Measurements from ENCODE around the gene TMEM30B.
"Not testable (repeated sequence)": the region's sequence is repeated elsewhere in the genome, so short reads cannot be mapped to it uniquely, and the experiment has no call there.

Gene TMEM30B

DNA sequence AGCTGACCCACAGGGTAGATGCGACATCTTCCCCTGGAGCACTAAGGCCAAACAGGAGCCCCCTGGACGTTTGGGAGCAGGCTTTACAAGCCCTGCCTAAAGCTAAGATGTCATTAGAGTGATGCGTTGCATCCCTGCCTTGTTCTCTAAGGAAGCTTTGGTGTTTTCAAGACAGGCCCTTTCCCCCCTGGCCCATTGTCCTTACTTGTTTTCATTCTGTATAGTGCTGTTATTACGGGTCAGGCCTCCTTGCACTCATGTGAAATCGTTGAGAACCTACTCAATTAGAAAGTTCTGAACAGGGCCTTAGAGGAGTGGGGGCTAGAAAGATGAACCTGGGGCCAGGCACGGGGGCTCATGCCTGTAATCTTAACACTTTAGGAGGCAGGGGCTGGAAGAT is 38.6 kb upstream of the TMEM30B start:
- TF ChIP-seq YY1 (IDR thresholded peaks at IDR 0.05; ENCODE audit: insufficient read depth, insufficient read length), result no peak
- TF ChIP-seq SUZ12 (IDR thresholded peaks at IDR 0.05; ENCODE audit: extremely low read depth, insufficient read depth, insufficient read length), result no peak
- no peak for TF ChIP-seq ZNF274 (IDR thresholded peaks at IDR 0.05; ENCODE audit: low read depth, low read length)
- H3K9me3 ChIP-seq (ENCODE audit: insufficient read depth, low read length), result no peaks in the 10 kb centered on the region
- DNase-seq (ENCODE audit: low read depth, low spot score), result no peak
- H3K36me3 ChIP-seq (ENCODE audit: insufficient read depth, insufficient read length, low read length), result no peaks in the 10 kb centered on the region
- H3K9ac ChIP-seq (ENCODE audit: insufficient read length, low read depth), result no peak overlapping the region
- H3K4me3 ChIP-seq (ENCODE audit: insufficient read length, low read depth), result no peak overlapping the region
- H3K27me3 ChIP-seq (ENCODE audit: insufficient read depth, insufficient read length), result peaks cover 19% of the 10 kb centered on the region
- peaks cover 6% of the 10 kb centered on the region for H3K4me1 ChIP-seq (ENCODE audit: insufficient read depth, insufficient read length)

DNA sequence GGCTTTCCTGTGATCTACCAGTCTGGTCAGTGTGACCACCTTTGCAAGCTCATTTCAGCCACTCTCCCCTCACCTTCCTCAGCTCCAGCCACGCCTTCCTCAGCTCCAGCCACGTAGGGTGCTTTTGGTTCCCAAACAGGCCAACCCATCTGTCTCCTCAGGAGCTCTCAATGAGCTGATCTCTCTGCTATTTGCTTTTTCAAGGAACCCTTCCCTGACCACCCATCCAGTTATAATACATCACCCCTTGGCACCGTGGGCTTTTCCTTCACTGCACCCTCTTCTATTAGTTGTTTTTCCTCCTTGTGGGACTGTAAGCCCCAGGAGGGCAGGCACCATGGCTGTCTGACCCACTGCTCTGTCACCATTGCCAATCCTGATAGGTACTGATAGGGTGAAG is 37.9 kb upstream of the TMEM30B start:
- Histone ChIP-seq H3K27me3 (ENCODE audit: insufficient read depth, insufficient read length) (peaks cover 19% of the 10 kb centered on the region), H3K9me3 (ENCODE audit: insufficient read depth, low read length) (no peaks in the 10 kb centered on the region), H3K4me1 (ENCODE audit: insufficient read depth, insufficient read length) (peaks cover 6% of the 10 kb centered on the region), H3K36me3 (ENCODE audit: insufficient read depth, insufficient read length, low read length) (no peaks in the 10 kb centered on the region), H3K9ac (ENCODE audit: insufficient read length, low read depth) (no peak overlapping the region), H3K4me3 (ENCODE audit: insufficient read length, low read depth) (no peak overlapping the region)
- no peak for DNase-seq (ENCODE audit: low read depth, low spot score)
- TF ChIP-seq YY1 (IDR thresholded peaks at IDR 0.05; ENCODE audit: insufficient read depth, insufficient read length) (no peak), ZNF274 (IDR thresholded peaks at IDR 0.05; ENCODE audit: low read depth, low read length) (no peak), SUZ12 (IDR thresholded peaks at IDR 0.05; ENCODE audit: extremely low read depth, insufficient read depth, insufficient read length) (no peak)

DNA sequence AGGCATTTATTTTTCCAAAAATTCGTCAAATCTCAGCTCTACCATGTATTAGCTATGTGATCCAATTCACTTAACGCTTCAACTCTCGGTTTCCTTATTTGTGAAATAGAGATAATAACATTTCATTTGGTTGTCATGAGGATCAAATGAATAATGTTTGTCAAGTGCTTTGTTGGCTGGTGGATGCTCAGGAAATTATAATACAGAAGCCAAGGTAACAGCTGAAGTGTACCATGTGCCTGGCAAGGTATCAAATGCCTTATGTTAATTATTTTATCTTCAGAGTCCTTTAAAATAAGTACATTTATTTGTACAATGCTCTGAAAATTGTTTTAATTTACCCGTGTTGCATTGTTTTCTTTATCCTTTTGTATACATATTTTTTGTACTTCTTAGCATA is 34.2 kb upstream of the TMEM30B start:
- TF ChIP-seq YY1 (IDR thresholded peaks at IDR 0.05; ENCODE audit: insufficient read depth, insufficient read length) (no peak), SUZ12 (IDR thresholded peaks at IDR 0.05; ENCODE audit: extremely low read depth, insufficient read depth, insufficient read length) (no peak), ZNF274 (IDR thresholded peaks at IDR 0.05; ENCODE audit: low read depth, low read length) (no peak)
- Histone ChIP-seq H3K9ac (ENCODE audit: insufficient read length, low read depth) (no peak overlapping the region), H3K36me3 (ENCODE audit: insufficient read depth, insufficient read length, low read length) (no peaks in the 10 kb centered on the region), H3K27me3 (ENCODE audit: insufficient read depth, insufficient read length) (no peaks in the 10 kb centered on the region), H3K9me3 (ENCODE audit: insufficient read depth, low read length) (peaks cover 11% of the 10 kb centered on the region), H3K4me3 (ENCODE audit: insufficient read length, low read depth) (no peak overlapping the region), H3K4me1 (ENCODE audit: insufficient read depth, insufficient read length) (no peaks in the 10 kb centered on the region)
- DNase-seq (ENCODE audit: low read depth, low spot score), result no peak

DNA sequence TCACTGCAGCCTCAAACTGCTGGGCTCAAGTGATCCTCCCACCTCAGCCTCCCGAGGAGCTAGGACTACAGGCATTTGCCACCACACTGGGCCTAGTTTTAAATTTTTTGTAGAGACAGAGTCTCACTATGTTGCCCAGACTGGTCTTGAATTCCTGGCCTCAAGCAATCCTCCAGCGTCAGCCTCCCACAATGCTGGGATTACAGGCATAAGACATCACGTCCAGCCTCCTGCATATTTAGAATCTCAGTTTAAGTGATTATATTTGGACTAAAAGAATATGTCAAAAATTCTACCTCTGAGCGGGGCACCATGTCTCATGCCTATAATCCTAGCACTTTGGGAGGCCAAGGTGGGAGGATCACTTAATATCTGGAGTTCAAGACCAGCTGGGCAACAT is 27.6 kb upstream of the TMEM30B start:
- not testable (repeated sequence) for H3K27me3 ChIP-seq (ENCODE audit: insufficient read depth, insufficient read length); DNase-seq (ENCODE audit: low read depth, low spot score); H3K36me3 ChIP-seq (ENCODE audit: insufficient read depth, insufficient read length, low read length); H3K4me3 ChIP-seq (ENCODE audit: insufficient read length, low read depth); H3K4me1 ChIP-seq (ENCODE audit: insufficient read depth, insufficient read length); H3K9ac ChIP-seq (ENCODE audit: insufficient read length, low read depth)
- peaks cover 25% of the 10 kb centered on the region for H3K9me3 ChIP-seq (ENCODE audit: insufficient read depth, low read length)

DNA sequence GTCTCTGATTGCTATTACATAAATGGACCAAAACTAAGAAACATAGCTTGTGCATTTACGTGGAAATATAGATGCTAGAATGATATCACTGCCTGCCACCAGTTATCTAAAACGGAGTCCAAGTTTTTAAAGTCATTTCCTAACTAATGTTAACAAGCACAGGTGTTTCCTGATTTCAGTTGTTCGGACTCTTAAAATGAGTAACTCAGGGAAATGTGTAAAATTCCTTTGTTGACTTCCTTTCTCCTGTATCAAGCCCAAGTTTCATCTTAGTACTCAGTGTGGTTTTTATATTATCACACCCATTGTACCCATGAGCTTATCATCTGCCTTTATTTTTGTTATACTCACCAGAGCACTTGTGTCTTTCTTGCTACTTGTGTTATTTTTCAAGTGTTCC is 27.1 kb upstream of the TMEM30B start:
- no peak for DNase-seq (ENCODE audit: low read depth, low spot score)
- no peaks in the 10 kb centered on the region for H3K36me3 ChIP-seq (ENCODE audit: insufficient read depth, insufficient read length, low read length)
- no peaks in the 10 kb centered on the region for H3K27me3 ChIP-seq (ENCODE audit: insufficient read depth, insufficient read length)
- TF ChIP-seq YY1 (IDR thresholded peaks at IDR 0.05; ENCODE audit: insufficient read depth, insufficient read length) (no peak), ZNF274 (IDR thresholded peaks at IDR 0.05; ENCODE audit: low read depth, low read length) (no peak), SUZ12 (IDR thresholded peaks at IDR 0.05; ENCODE audit: extremely low read depth, insufficient read depth, insufficient read length) (no peak)
- peaks cover 25% of the 10 kb centered on the region for H3K9me3 ChIP-seq (ENCODE audit: insufficient read depth, low read length)
- H3K4me1 ChIP-seq (ENCODE audit: insufficient read depth, insufficient read length), result no peaks in the 10 kb centered on the region
- no peak overlapping the region for H3K4me3 ChIP-seq (ENCODE audit: insufficient read length, low read depth)
- no peak overlapping the region for H3K9ac ChIP-seq (ENCODE audit: insufficient read length, low read depth)

DNA sequence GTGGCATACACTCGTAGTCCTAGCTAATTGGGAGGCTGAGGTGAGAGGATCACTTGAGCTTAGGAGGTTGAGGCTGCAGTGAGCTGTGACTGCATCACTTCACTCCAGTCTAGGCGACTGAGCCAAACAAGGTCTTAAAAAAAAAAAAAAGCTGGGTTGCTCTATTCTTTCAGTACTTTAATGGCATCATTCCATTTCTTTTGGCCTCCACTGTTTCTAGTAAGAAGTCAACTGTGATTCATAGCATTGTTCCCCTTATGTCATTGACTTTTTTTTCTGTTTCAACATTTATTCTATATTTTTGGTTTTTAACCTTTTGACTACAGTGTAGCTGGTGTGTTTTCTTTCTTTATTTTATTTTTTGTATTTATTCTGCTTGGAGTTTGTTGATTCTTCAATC is 23.6 kb upstream of the TMEM30B start:
- no peak for TF ChIP-seq SUZ12 (IDR thresholded peaks at IDR 0.05; ENCODE audit: extremely low read depth, insufficient read depth, insufficient read length)
- TF ChIP-seq ZNF274 (IDR thresholded peaks at IDR 0.05; ENCODE audit: low read depth, low read length), result no peak
- no peak for TF ChIP-seq YY1 (IDR thresholded peaks at IDR 0.05; ENCODE audit: insufficient read depth, insufficient read length)
- Histone ChIP-seq H3K4me3 (ENCODE audit: insufficient read length, low read depth) (no peak overlapping the region), H3K9me3 (ENCODE audit: insufficient read depth, low read length) (peaks cover 8% of the 10 kb centered on the region), H3K36me3 (ENCODE audit: insufficient read depth, insufficient read length, low read length) (no peaks in the 10 kb centered on the region), H3K4me1 (ENCODE audit: insufficient read depth, insufficient read length) (no peaks in the 10 kb centered on the region), H3K27me3 (ENCODE audit: insufficient read depth, insufficient read length) (no peaks in the 10 kb centered on the region), H3K9ac (ENCODE audit: insufficient read length, low read depth) (no peak overlapping the region)
- no peak for DNase-seq (ENCODE audit: low read depth, low spot score)

DNA sequence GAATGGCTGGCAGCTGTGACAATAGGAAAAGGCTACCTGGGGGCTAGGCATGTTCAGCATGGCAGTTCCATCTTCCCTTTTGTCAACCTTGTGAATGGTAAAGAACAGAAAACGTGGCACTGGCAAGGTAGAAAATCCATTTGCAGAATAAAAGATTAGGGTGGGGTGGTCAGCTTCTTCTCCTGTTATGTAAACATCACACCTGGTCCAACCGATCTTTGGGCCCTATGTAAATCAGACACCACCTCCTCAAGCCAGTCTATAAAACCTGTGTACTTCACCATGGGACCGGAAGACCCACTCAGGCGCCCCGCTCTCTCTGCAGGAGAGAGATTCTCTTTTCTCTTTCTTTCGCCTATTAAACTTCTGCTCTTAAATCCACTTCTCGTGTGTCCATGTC is 19.6 kb upstream of the TMEM30B start:
- Histone ChIP-seq H3K9me3 (ENCODE audit: insufficient read depth, low read length) (no peaks in the 10 kb centered on the region; the same call in 1 of the 2 replicates), H3K27me3 (ENCODE audit: insufficient read depth, insufficient read length) (no peaks in the 10 kb centered on the region), H3K36me3 (ENCODE audit: insufficient read depth, insufficient read length, low read length) (no peaks in the 10 kb centered on the region), H3K9ac (ENCODE audit: insufficient read length, low read depth) (no peak overlapping the region), H3K4me1 (ENCODE audit: insufficient read depth, insufficient read length) (no peaks in the 10 kb centered on the region), H3K4me3 (ENCODE audit: insufficient read length, low read depth) (no peak overlapping the region)
- TF ChIP-seq YY1 (IDR thresholded peaks at IDR 0.05; ENCODE audit: insufficient read depth, insufficient read length), result no peak
- no peak for TF ChIP-seq ZNF274 (IDR thresholded peaks at IDR 0.05; ENCODE audit: low read depth, low read length)
- TF ChIP-seq SUZ12 (IDR thresholded peaks at IDR 0.05; ENCODE audit: extremely low read depth, insufficient read depth, insufficient read length), result no peak
- DNase-seq (ENCODE audit: low read depth, low spot score), result no peak

DNA sequence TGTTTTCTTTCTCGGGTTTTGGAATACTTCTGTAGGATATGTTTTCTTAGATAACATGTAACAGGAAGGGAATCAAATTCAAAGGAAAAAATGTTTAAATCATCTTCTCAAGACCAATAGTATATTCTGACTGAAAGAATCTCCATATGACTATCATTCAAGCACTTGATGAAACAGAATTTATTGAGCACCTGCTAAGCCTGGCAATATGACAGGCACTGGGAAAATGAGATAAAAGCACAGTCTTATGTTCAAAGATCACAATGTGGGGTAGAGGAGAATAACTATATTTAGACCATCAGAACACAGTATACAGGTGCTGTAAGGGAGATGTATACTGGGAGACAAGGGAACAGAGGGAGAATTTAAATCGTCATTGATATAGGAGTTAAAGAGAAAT is 19.1 kb upstream of the TMEM30B start:
- no peaks in the 10 kb centered on the region for H3K36me3 ChIP-seq (ENCODE audit: insufficient read depth, insufficient read length, low read length)
- TF ChIP-seq YY1 (IDR thresholded peaks at IDR 0.05; ENCODE audit: insufficient read depth, insufficient read length) (no peak), SUZ12 (IDR thresholded peaks at IDR 0.05; ENCODE audit: extremely low read depth, insufficient read depth, insufficient read length) (no peak), ZNF274 (IDR thresholded peaks at IDR 0.05; ENCODE audit: low read depth, low read length) (no peak)
- no peak overlapping the region for H3K4me3 ChIP-seq (ENCODE audit: insufficient read length, low read depth)
- H3K9ac ChIP-seq (ENCODE audit: insufficient read length, low read depth), result no peak overlapping the region
- no peaks in the 10 kb centered on the region for H3K4me1 ChIP-seq (ENCODE audit: insufficient read depth, insufficient read length)
- no peaks in the 10 kb centered on the region; the same call in 1 of the 2 replicates for H3K9me3 ChIP-seq (ENCODE audit: insufficient read depth, low read length)
- no peaks in the 10 kb centered on the region for H3K27me3 ChIP-seq (ENCODE audit: insufficient read depth, insufficient read length)
- DNase-seq (ENCODE audit: low read depth, low spot score), result no peak

Data from NT2/D1 (cell line).